DMS53 (cell line): Measurements from ENCODE around the gene VPS25.

ENCODE experiments used
- DNase-seq: peaks from one replicate; lab custom pipeline; 2025; lab: John Stamatoyannopoulos, UW

VPS25 gene

GRCh38 chr17:42795465-42795864 is 22.2 kb downstream of the VPS25 start:
- no peak for DNase-seq

GRCh38 chr17:42796066-42796758 is 23.0 kb downstream of the VPS25 start:
- no peak for DNase-seq

DNA sequence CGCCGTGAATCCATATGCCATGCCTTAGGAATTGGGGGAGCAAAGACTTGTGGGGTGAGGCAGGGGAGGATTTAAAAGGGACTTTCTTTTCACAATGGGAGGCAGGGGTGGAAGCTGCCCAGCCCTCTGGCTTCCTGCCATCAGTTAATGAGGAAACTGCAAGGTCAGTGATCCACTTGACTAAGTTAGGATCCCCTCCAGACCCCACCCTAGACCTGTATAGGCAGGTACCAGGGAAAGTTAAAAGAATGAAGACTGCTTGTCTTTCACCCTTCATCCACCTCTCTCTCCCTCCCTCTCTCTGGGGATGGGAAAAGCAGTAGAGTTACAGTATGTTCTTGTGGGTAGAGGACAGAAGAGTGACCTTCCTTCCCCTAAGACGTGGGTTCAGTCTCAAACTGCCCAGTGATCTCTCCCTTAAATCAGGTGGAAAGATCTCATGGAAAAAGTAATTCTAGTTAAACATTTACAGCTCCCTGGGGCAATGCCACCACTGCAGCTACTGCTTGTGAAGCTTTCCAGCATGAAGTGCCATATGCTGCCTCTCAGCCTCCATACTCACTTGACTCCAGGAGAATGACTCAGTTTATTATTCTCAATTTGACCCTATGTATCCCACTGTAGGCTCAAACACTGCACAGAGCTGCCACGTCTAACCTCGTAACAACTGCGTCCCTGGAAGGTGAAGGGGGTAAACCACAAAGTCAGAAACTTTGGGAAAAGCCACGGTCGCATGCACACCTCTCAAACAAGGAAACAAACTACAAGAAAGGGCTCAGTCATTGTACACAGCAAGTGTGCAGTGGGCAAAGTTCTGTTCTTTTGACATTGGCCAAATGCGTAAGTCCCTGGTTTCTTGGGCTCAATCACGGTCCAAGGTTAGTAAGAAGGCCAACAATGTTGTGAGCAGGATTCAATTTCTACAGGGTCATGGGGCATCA is 24.1 kb downstream of the VPS25 start:
- peak; percentile 80 for DNase-seq

DNA sequence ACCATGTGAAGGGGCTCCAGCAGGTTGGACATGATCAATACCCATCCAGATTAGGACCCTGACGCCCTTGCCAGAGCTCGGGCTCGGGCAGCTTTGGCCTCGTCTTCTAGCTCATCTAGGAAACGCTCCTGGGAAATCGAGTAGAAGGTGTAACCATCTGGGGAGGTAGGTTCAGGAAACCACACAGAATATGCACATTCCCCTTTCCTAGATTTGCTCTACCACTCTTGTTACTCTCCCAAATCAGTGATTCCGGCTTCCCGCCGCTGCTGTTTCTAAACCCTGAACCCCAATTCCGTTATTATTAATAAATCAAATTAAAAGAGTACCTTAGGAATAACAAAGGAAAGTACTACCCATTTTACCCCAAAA is 24.7 kb downstream of the VPS25 start:
- DNase-seq, result peak; percentile 54

DNA sequence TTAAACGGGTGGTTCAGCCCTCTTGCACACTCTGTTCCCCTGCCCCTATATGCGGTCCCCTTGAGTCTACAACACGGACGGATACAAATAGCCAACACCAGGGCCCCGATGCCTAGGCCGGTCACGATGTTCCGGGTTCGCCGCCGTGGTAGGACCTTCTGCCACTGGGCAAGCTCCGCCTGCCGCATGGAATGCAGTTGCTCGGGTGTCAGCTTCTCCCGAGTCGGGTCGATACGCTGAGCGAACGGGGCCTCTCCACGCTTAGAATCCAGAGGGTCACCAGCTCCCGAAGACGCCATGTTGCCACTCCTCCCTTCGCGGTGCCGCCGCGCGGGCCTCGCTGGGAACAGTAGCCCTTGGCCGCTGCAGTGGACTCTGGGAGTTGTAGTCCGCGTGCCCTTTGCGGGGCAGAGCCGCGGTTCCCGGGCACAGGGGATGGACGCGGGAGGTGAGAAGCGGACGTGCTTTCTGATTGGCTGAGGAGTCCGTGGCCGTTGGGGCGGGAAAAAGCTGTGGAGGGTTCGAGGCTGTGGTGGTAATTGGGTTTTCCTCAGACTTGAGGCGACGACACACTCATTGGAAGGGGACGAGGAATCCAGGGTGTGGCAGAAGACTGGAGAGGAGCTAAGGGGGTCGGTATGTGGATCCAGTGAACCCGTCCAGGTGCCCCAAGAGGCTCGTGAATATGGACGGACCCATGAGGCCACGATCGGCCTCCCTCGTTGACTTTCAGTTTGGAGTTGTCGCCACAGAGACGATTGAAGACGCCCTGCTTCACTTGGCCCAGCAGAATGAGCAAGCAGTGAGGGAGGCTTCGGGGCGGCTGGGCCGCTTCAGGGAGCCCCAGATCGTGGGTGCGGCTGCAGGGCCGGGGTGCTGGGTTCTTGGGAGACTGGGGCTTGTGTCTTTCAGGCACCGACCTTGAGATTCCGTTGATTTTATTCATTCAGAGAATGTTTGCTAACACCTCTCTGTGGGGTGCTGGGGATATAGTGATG is 25.4 kb downstream of the VPS25 start, which contains the start of the genes CNTD1 and COA3:
Gene CNTD1 (plus strand): TSS at position 479 of the 998 bp plus-strand sequence. CDS start 207 bp downstream, at position 686.
Gene COA3 (minus strand): TSS at position 322 of the 998 bp plus-strand sequence. CDS start 23 bp downstream, at position 299.
- peak; percentile 97 for DNase-seq

DNA sequence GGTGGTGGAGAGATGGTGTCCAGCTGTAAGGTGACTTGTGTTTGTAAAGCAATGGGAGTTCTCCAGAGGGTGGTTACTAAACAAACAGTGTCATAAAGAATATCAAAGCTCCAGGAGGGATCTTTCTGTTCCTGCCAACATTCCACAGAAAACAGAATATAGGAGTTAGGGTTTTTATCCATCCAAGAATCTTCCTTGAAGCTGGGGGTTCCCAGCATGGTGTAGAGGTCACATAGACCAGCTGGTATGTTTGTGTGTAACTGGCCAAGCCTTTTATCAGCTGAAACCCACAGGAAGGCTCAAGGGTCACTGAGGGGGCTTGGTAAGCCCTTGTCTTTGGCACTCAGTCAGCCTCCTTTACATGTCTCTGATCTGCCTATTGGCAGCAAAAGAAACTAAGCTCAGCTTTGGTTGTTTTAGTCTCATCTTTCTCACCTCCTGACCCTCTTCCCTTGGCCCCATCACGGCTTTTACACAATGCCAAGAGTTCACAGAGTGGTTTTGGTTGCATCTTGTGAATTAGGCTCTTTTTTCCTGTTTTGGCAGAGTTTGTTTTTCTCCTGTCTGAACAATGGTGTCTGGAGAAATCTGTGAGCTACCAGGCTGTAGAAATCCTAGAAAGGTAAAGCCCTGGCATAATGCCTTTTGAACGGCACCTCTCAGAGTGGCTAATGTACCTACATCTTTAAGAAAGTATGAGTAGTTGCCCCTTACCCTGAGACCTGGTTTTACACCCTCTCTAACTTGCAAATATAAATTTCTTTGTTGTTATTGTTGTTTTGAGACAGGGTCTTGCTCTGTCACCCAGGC is 30.0 kb downstream of the VPS25 start:
- no peak for DNase-seq

DNA sequence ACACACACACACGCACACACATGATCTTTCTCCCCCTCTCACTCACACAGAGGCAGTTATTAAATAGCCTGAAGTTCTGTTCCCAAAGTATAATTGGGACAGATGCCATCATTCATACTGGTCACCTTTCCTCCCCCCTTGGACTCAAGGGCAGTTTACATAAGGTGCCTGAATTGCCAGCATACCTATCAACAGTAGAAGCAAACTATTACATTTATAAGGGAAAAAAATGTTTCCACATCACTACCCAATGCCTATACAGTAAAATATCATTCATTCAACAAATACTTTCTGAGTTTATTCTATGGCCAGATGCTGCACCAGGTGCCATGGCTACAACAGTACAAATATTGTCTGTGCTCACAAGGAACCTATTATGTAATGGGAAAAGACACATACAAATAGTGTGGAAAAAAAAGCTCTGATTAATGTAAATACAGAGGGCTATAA is 31.7 kb downstream of the VPS25 start:
- DNase-seq, result peak; percentile 96

- DNase-seq, result peak; percentile 56
These were observed 33.0 kb downstream of the VPS25 start for GRCh38 chr17:42806249-42806648.

- no peak for DNase-seq
These were observed 36.0 kb downstream of the VPS25 start for GRCh38 chr17:42809250-42809649.

- no peak for DNase-seq
These were observed 41.6 kb downstream of the VPS25 start for GRCh38 chr17:42814633-42815399.

GRCh38 chr17:42817866-42818265 is 44.6 kb downstream of the VPS25 start:
- no peak for DNase-seq

DNA sequence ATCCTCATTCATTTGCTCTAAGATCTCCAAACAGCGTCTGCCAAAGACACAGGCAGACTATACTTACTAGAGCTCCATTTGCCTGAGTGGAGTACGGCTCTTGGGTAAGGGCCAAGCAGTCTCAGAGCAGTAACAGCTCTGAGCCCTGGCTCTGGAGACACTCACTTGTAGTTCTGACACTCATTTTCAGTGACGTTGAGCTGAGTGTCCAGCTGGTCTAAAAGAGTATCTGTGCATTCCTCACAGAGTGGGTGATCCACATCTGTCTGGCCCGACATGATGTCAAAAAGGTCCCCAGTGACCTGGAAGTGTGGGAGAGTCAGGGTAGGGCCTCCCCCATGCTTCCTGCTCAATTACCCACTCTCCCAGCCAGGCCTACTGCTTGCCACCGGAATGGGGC is 45.1 kb downstream of the VPS25 start:
- DNase-seq, result no peak

- DNase-seq, result peak; percentile 96
These were observed 46.8 kb downstream of the VPS25 start for GRCh38 chr17:42819939-42820535.

GRCh38 chr17:42821176-42821575 is 47.9 kb downstream of the VPS25 start:
- no peak for DNase-seq

DNA sequence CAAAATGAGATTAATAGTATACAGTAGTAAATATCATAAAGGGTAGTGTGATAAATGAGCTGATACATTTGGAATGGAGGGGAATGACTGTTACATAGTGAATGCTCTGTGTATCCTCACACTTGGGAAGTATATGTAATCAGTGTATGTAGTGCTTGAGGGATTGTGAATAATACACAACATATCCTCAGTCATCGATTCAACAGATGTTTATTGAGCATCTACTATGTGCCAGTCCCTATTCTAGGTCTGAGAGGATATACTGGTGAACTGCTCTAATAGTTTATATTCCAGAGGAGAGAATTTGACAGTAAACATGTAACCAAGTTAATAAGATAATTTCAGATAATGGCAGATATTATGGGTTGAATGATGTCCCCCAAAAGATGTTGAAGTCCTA is 54.2 kb downstream of the VPS25 start:
- DNase-seq, result no peak
